Kidney epithelial cell (primary cell): ENCODE measurements around the gene CAMTA1. TPM values are rescaled to one million over a fixed set of nuclear protein-coding genes. Genes with fewer than 3 reads are reported as not detected.

Experiments
- DNase-seq: peaks from one replicate; pipeline ENCODE4 v3.0.0-alpha.2; 2010; ENCODE audit warnings: low read depth
- H3K27me3 ChIP-seq: 2 replicates; pipeline ENCODE4 v1.6.0; 2011; ENCODE audit warnings: low read length; ENCODE audit not compliant: control insufficient read depth, insufficient read depth
- H3K36me3 ChIP-seq: 2 replicates; pipeline ENCODE4 v1.5.1; 2011; ENCODE audit warnings: low read length; ENCODE audit not compliant: control insufficient read depth, insufficient read depth
- H3K4me3 ChIP-seq: 2 replicates; pipeline ENCODE4 v1.5.1; 2011; ENCODE audit warnings: low read depth, mild to moderate bottlenecking, control low read depth, low read length
- CTCF ChIP-seq: IDR thresholded peaks from 2 replicates; pipeline ENCODE4 v1.5.1; 2011; ENCODE audit warnings: mild to moderate bottlenecking, moderate library complexity, low read length, control low read depth, inconsistent platforms; ENCODE audit not compliant: insufficient read depth, poor library complexity, severe bottlenecking
- total RNA-seq: library from RNA; depleted of rRNA; stranded (reverse); fragments of >200 nt; gene quantifications from 2 replicates; pipeline ENCODE4 v1.2.3, GENCODE V29; 2015

CAMTA1 gene
- total RNA-seq, 1 donor from 2014 or later: 76.5 TPM

- Histone ChIP-seq H3K27me3 (peaks cover 2% of the 10 kb centered on the region), H3K4me3 (no peak overlapping the region), H3K36me3 (no peaks in the 10 kb centered on the region)
- DNase-seq: no peak
- no peak for TF ChIP-seq CTCF
These were observed 34.8 kb upstream of the CAMTA1 start for GRCh38 chr1:6750490-6750889.

- Histone ChIP-seq H3K36me3 (no peaks in the 10 kb centered on the region), H3K4me3 (no peak overlapping the region), H3K27me3 (peaks cover 2% of the 10 kb centered on the region)
- TF ChIP-seq CTCF: no peak
- DNase-seq: no peak
These were observed 31.7 kb upstream of the CAMTA1 start for GRCh38 chr1:6753320-6754140.

- Histone ChIP-seq H3K4me3 (no peak overlapping the region), H3K36me3 (no peaks in the 10 kb centered on the region), H3K27me3 (no peaks in the 10 kb centered on the region)
- no peak for DNase-seq
- TF ChIP-seq CTCF: no peak
These were observed 28.8 kb upstream of the CAMTA1 start for GRCh38 chr1:6756457-6756856.

- TF ChIP-seq CTCF: no peak
- no peak for DNase-seq
- H3K4me3 ChIP-seq: no peak overlapping the region
These were observed 27.4 kb upstream of the CAMTA1 start for GRCh38 chr1:6757719-6758435.

GRCh38 chr1:6761196-6761737 is 24.0 kb upstream of the CAMTA1 start:
- no peak overlapping the region for H3K4me3 ChIP-seq
- H3K27me3 ChIP-seq: no peaks in the 10 kb centered on the region
- H3K36me3 ChIP-seq: no peaks in the 10 kb centered on the region
- TF ChIP-seq CTCF: no peak
- DNase-seq: no peak

More at GRCh38 chr1:6757719-6758435, 27.4 kb upstream of the CAMTA1 start:
- Histone ChIP-seq H3K27me3 (no peaks in the 10 kb centered on the region), H3K36me3 (no peaks in the 10 kb centered on the region)
